GM12878 (cell line): ENCODE results near the gene OXT. TPM values are rescaled to one million over a fixed set of nuclear protein-coding genes. Genes with fewer than 3 reads are reported as not detected.

Source experiments
- ATAC-seq: fragments of 200-7000 bp; cut with Tn5 transposase; 3 replicates; pipeline ENCODE4 v1.9.1; 2020; ENCODE audit warnings: mild to moderate bottlenecking, moderate library complexity
- BruUV-seq: library from RNA; stranded (reverse); fragments of 400-500 nt; replicated peaks from 2 replicates; lab custom pipeline; 2021; lab: Mats Ljungman, UMichigan
- CTCF ChIA-PET: fragments of 300-600 bp; sonication (Branson Sonifier 250); formaldehyde crosslinking; extraction: SDS; loops from one replicate; lab custom pipeline; 2021; ENCODE audit warnings: inconsistent platforms; lab: Yijun Ruan, JAX
- POLR2A ChIA-PET: fragments of 350-600 bp; formaldehyde crosslinking; extraction: SDS; loops from one replicate; lab custom pipeline; 2021; ENCODE audit warnings: inconsistent platforms; lab: Charles Lee
- RAD21 ChIA-PET: fragments of 300-600 bp; sonication (Branson Sonifier 250); formaldehyde crosslinking; loops from one replicate; lab custom pipeline; 2023; ENCODE audit warnings: antibody characterized with exemption; ENCODE audit not compliant: unreplicated experiment; lab: Charles Lee
- SMC1A ChIA-PET: fragments of 300-600 bp; sonication (Branson Sonifier 250); formaldehyde crosslinking; loops from one replicate; lab custom pipeline; 2023; ENCODE audit not compliant: unreplicated experiment, uncharacterized antibody; lab: Charles Lee
- DNase-seq: peaks from one replicate; pipeline ENCODE4 v3.0.0-alpha.2; 2011; ENCODE audit warnings: low read depth, low spot score
- FAIRE-seq: peaks from 3 replicates; lab custom pipeline; 2011; peaks lifted over from hg19 to GRCh38; lab: Jason Lieb, UNC
- H2AFZ ChIP-seq: 2 replicates; pipeline ENCODE4 v1.6.0; 2011; ENCODE audit warnings: low read depth, low read length, control low read depth; ENCODE audit not compliant: control insufficient read depth
- H3K27ac ChIP-seq: 2 replicates; pipeline ENCODE4 v1.5.1; 2011; ENCODE audit warnings: control low read depth; ENCODE audit not compliant: control insufficient read depth, insufficient read depth
- H3K27me3 ChIP-seq, 2 experiments: replicated peaks in 1 of 2; 2 replicates each; pipeline versions ENCODE4 v1.6.0 to v1.6.1; 2011; ENCODE audit warnings: low read length in 1 of 2; ENCODE audit not compliant: control insufficient read depth in 2 of 2, insufficient read depth in 2 of 2
- H3K36me3 ChIP-seq, 2 experiments: 2 replicates each; pipeline ENCODE4 v1.5.1; 2011; ENCODE audit warnings: low read length in 1 of 2; ENCODE audit not compliant: control insufficient read depth in 2 of 2, insufficient read depth in 2 of 2
- H3K4me1 ChIP-seq: 2 replicates; pipeline ENCODE4 v1.6.1; 2011; ENCODE audit warnings: mild to moderate bottlenecking, low read length, moderate library complexity, mixed read lengths; ENCODE audit not compliant: control insufficient read depth, insufficient read depth
- H3K4me2 ChIP-seq: 2 replicates; pipeline ENCODE4 v1.6.0; 2011; ENCODE audit warnings: control low read depth; ENCODE audit not compliant: control insufficient read depth, insufficient read depth
- H3K4me3 ChIP-seq: fragments of 200-600 bp; sonication (generic); 2 replicates; pipeline ENCODE4 v1.5.1; 2016
- H3K79me2 ChIP-seq: 2 replicates; pipeline ENCODE4 v1.6.0; 2011; ENCODE audit warnings: low read length; ENCODE audit not compliant: control insufficient read depth, insufficient read depth
- H3K9ac ChIP-seq: 2 replicates; pipeline ENCODE4 v1.8.0; 2011; ENCODE audit warnings: low read length, control low read depth, mixed read lengths; ENCODE audit not compliant: control insufficient read depth, insufficient read depth
- H3K9me3 ChIP-seq: replicated peaks from 3 replicates; pipeline ENCODE4 v1.5.1; 2011; ENCODE audit warnings: mild to moderate bottlenecking, low read length; ENCODE audit not compliant: control insufficient read depth, insufficient read depth
- H4K20me1 ChIP-seq: 2 replicates; pipeline ENCODE4 v1.6.0; 2011; ENCODE audit not compliant: control insufficient read depth, insufficient read depth
- ATF7 ChIP-seq: fragments of 450-650 bp; IDR thresholded peaks from 2 replicates; pipeline ENCODE4 v1.6.1; 2016; ENCODE audit warnings: low read depth, mild to moderate bottlenecking
- BCL11A ChIP-seq: IDR thresholded peaks from 2 replicates; pipeline ENCODE4 v1.6.1; 2011; ENCODE audit warnings: low read depth, low read length
- CHD2 ChIP-seq: IDR thresholded peaks from 2 replicates; pipeline ENCODE4 v1.6.1; 2011; ENCODE audit warnings: low read depth, low read length, improper control_type of control experiment, borderline replicate concordance
- FOXK2 ChIP-seq: fragments of 450-650 bp; IDR thresholded peaks from 2 replicates; pipeline ENCODE4 v1.6.1; 2017; ENCODE audit warnings: mild to moderate bottlenecking, moderate library complexity
- NR2F1 ChIP-seq: fragments of 450-650 bp; conservative IDR thresholded peaks from 2 replicates; pipeline ENCODE4 v1.6.1; 2017; ENCODE audit warnings: mild to moderate bottlenecking
- PBX3 ChIP-seq: IDR thresholded peaks from 2 replicates; pipeline ENCODE4 v1.6.1; 2011; ENCODE audit warnings: mild to moderate bottlenecking, low read depth, low read length, moderate library complexity; ENCODE audit not compliant: insufficient replicate concordance
- POLR2AphosphoS5 ChIP-seq: IDR thresholded peaks from 2 replicates; pipeline ENCODE4 v1.6.1; 2011; ENCODE audit warnings: mild to moderate bottlenecking, low read length, inconsistent platforms
- RBBP5 ChIP-seq: fragments of 200-600 bp; sonication (generic); conservative IDR thresholded peaks from 2 replicates; pipeline ENCODE4 v1.6.1; 2016
- STAT3 ChIP-seq: IDR thresholded peaks from 2 replicates; pipeline ENCODE4 v1.6.1; 2011; ENCODE audit warnings: low read depth, low read length, improper control_type of control experiment
- TCF7 ChIP-seq: IDR thresholded peaks from 2 replicates; pipeline ENCODE4 v1.6.1; 2014; ENCODE audit warnings: antibody characterized with exemption, borderline replicate concordance
- WGBS: methylation state at CpG from one replicate; pipeline ENCODE4 v1.1.6; 2016; ENCODE audit warnings: low lambda C conversion rate; ENCODE audit not compliant: insufficient replicate concordance, insufficient coverage; ENCODE audit errors: missing lambda C conversion rate; 5-methylcytosine and 5-hydroxymethylcytosine counted together
- in situ Hi-C: fragments of 300-500 bp; cut with MboI; formaldehyde crosslinking; loops from 9 replicates; pipeline ENCODE4 v1.14.3; 2018; ENCODE audit warnings: mixed read lengths
- intact Hi-C: fragments of 100-400 bp; cut with micrococcal nuclease; formaldehyde crosslinking; loops from one replicate; pipeline ENCODE4 v1.14.2; 2022; ENCODE audit not compliant: unreplicated experiment
- polyA plus RNA-seq, 11 experiments: library from polyadenylated mRNA; depleted of rRNA in 4 of 11; unstranded in 6 of 11; stranded (reverse) in 5 of 11; fragments of >200 nt; fragmentation: Nextera tagmentation in 4 of 11; fragmentation: Illumina TruSeq in 1 of 11; extraction: Ambion mirVana in 4 of 11; extraction: Trizol in 1 of 11; gene quantifications; 1 replicate in 1 of 11; 2 replicates in 10 of 11; pipeline versions ENCODE4 v1.2.1 to v1.2.3, GENCODE V29; 2011 to 2016; ENCODE audit warnings: inconsistent platforms in 2 of 11, missing spikeins in 2 of 11, low read depth in 1 of 11
- total RNA-seq, 4 experiments: library from RNA; depleted of rRNA in 3 of 4; stranded (reverse); fragments of >200 nt in 3 of 4; fragmentation: Illumina TruSeq in 1 of 4; extraction: Trizol in 1 of 4; gene quantifications; 2 replicates each; pipeline versions ENCODE4 v1.2.1 to v1.2.3, GENCODE V29; 2013 to 2021
- TF ChIP-seq, protein P1 (sequence below): fragments of 450-650 bp; IDR thresholded peaks from 2 replicates; pipeline ENCODE4 v1.6.1; 2016; ENCODE audit warnings: mild to moderate bottlenecking

Gene OXT
- total and polyA plus RNA-seq, 10 of the 15 experiments (the other 5 are each of a cell fraction or from before 2014, with no cell fraction given), result not detected

GRCh38 chr20:3040086-3040485, 31.3 kb upstream of the OXT start:
- FAIRE-seq, result no peak
- TF ChIP-seq PBX3, result no peak
- TF ChIP-seq, protein P1, sequence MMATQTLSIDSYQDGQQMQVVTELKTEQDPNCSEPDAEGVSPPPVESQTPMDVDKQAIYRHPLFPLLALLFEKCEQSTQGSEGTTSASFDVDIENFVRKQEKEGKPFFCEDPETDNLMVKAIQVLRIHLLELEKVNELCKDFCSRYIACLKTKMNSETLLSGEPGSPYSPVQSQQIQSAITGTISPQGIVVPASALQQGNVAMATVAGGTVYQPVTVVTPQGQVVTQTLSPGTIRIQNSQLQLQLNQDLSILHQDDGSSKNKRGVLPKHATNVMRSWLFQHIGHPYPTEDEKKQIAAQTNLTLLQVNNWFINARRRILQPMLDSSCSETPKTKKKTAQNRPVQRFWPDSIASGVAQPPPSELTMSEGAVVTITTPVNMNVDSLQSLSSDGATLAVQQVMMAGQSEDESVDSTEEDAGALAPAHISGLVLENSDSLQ, result no peak
- no peak for TF ChIP-seq TCF7
- TF ChIP-seq POLR2AphosphoS5, result no peak
- no peak for TF ChIP-seq ATF7
- TF ChIP-seq STAT3, result no peak
- TF ChIP-seq FOXK2, result no peak
- TF ChIP-seq NR2F1, result no peak
- no peak for TF ChIP-seq RBBP5
- TF ChIP-seq BCL11A, result no peak
- no peak for TF ChIP-seq CHD2
- TF ChIP-seq, all 136 proteins: peak for 0
- POLR2A ChIA-PET, result no interaction called here
- WGBS, result 97% methylated on average over 8 of the region's 8 CpGs
- H3K79me2 ChIP-seq, result no peaks in the 10 kb centered on the region
- no peak overlapping the region for H3K4me3 ChIP-seq
- no peaks in the 10 kb centered on the region; the same call in 1 of the 2 replicates for H4K20me1 ChIP-seq
- no peak overlapping the region for H3K9ac ChIP-seq
- no peak for DNase-seq
- no peak for ATAC-seq
- H3K27ac ChIP-seq, result no peak overlapping the region
- intact Hi-C loops, result loop anchor here (10.0 kb wide), 1 partner anchor 165 kb away; the partner anchor contains the start of genes DDRGK1 and ITPA
- CTCF ChIA-PET, result interaction anchor here (0.7 kb wide), 1 partner anchor 14 kb away, joined by 3 read pairs; no protein-coding TSS in a partner anchor
- SMC1A ChIA-PET, result no interaction called here
- BruUV-seq, result no TSS peak
- H3K27me3 ChIP-seq, result no peaks in the 10 kb centered on the region
- H3K4me1 ChIP-seq, result no peaks in the 10 kb centered on the region; the same call in 1 of the 2 replicates
- no peak overlapping the region for H3K4me2 ChIP-seq
- RAD21 ChIA-PET, result no interaction called here
- peaks cover 15 to 21% of the 10 kb centered on the region in 2 experiments; a peak in 3 of 4 replicates for H3K36me3 ChIP-seq
- no peak overlapping the region for H2AFZ ChIP-seq
- no peaks in the 10 kb centered on the region for H3K9me3 ChIP-seq
- in situ Hi-C loops, result no loop called here
